Astrocyte (in vitro differentiated cells and primary cell): ENCODE measurements around the gene BMF. TPM values are rescaled to one million over a fixed set of nuclear protein-coding genes. Genes with fewer than 3 reads are reported as not detected.
A peak's percentile ranks its signal among the peaks of the same experiment; 100 is the strongest.

Experiments
- DNase-seq: peaks from one replicate; pipeline ENCODE4 v3.0.0-alpha.2; 2010; ENCODE audit warnings: low read depth
- FAIRE-seq: peaks from 2 replicates; lab custom pipeline; 2011; peaks lifted over from hg19 to GRCh38; lab: Jason Lieb, UNC
- H2AFZ ChIP-seq: 2 replicates; pipeline ENCODE4 v1.6.0; 2012; ENCODE audit warnings: low read depth, low read length, inconsistent platforms
- H3K27ac ChIP-seq: 2 replicates; pipeline ENCODE4 v1.5.1; 2011; ENCODE audit warnings: low read depth, low read length, inconsistent platforms
- H3K27me3 ChIP-seq: 2 replicates; pipeline ENCODE4 v1.6.0; 2011; ENCODE audit warnings: low read length, inconsistent platforms; ENCODE audit not compliant: insufficient read depth
- H3K36me3 ChIP-seq: 2 replicates; pipeline ENCODE4 v1.5.1; 2011; ENCODE audit warnings: low read length, inconsistent platforms; ENCODE audit not compliant: insufficient read depth
- H3K4me1 ChIP-seq: 2 replicates; pipeline ENCODE4 v1.5.1; 2011; ENCODE audit warnings: low read length, inconsistent platforms; ENCODE audit not compliant: insufficient read depth
- H3K4me2 ChIP-seq: 2 replicates; pipeline ENCODE4 v1.6.0; 2012; ENCODE audit warnings: low read length, inconsistent platforms
- H3K4me3 ChIP-seq: 2 replicates; pipeline ENCODE4 v1.5.1; 2011; ENCODE audit warnings: low read depth, mild to moderate bottlenecking, low read length, inconsistent platforms; ENCODE audit not compliant: insufficient read depth
- H3K79me2 ChIP-seq: 2 replicates; pipeline ENCODE4 v1.6.0; 2012; ENCODE audit warnings: mild to moderate bottlenecking, low read length, inconsistent platforms; ENCODE audit not compliant: insufficient read depth
- H3K9ac ChIP-seq: 2 replicates; pipeline ENCODE4 v1.6.0; 2012; ENCODE audit warnings: mild to moderate bottlenecking, low read length, inconsistent platforms
- H3K9me3 ChIP-seq: 2 replicates; pipeline ENCODE4 v1.5.1; 2012; ENCODE audit warnings: low read depth, mild to moderate bottlenecking, low read length, inconsistent platforms; ENCODE audit not compliant: insufficient read depth
- H4K20me1 ChIP-seq: 2 replicates; pipeline ENCODE4 v1.6.0; 2012; ENCODE audit warnings: low read length, inconsistent platforms; ENCODE audit not compliant: insufficient read depth
- H3K27ac Mint-ChIP-seq: one replicate; pipeline ENCODE4 v1.8.0; 2021; ENCODE audit warnings: mild to moderate bottlenecking, mixed read lengths; ENCODE audit not compliant: unreplicated experiment
- H3K27me3 Mint-ChIP-seq: one replicate; pipeline ENCODE4 v1.8.0; 2021; ENCODE audit warnings: low read depth, mixed read lengths; ENCODE audit not compliant: unreplicated experiment
- H3K36me3 Mint-ChIP-seq: one replicate; pipeline ENCODE4 v1.8.0; 2021; ENCODE audit warnings: low read depth, mixed read lengths; ENCODE audit not compliant: unreplicated experiment
- H3K4me1 Mint-ChIP-seq: one replicate; pipeline ENCODE4 v1.8.0; 2021; ENCODE audit warnings: low read depth, mixed read lengths; ENCODE audit not compliant: unreplicated experiment
- H3K4me3 Mint-ChIP-seq: one replicate; pipeline ENCODE4 v1.8.0; 2021; ENCODE audit warnings: mild to moderate bottlenecking, moderate library complexity, mixed read lengths; ENCODE audit not compliant: unreplicated experiment
- H3K9me3 Mint-ChIP-seq: one replicate; pipeline ENCODE4 v1.8.0; 2021; ENCODE audit warnings: mild to moderate bottlenecking, mixed read lengths; ENCODE audit not compliant: unreplicated experiment
- CTCF ChIP-seq: IDR thresholded peaks from 2 replicates; pipeline ENCODE4 v1.5.1; 2011; ENCODE audit warnings: low read depth, mild to moderate bottlenecking, inconsistent platforms, low read length, moderate library complexity; ENCODE audit not compliant: insufficient read depth
- EZH2 ChIP-seq: IDR thresholded peaks from 2 replicates; pipeline ENCODE4 v1.6.1; 2012; ENCODE audit warnings: mild to moderate bottlenecking, low read length, inconsistent platforms; ENCODE audit not compliant: insufficient read depth
- total RNA-seq: library from RNA; stranded (reverse); gene quantifications from 2 replicates; pipeline ENCODE4 v1.2.1, GENCODE V29; 2021

Gene BMF
- total RNA-seq, 1 donor from 2014 or later: 31.8 TPM

GRCh38 chr15:40151499-40151898 lies 42.8 kb upstream of the BMF start:
- Histone ChIP-seq H4K20me1 (no peaks in the 10 kb centered on the region), H3K27me3 (no peaks in the 10 kb centered on the region), H2AFZ (no peak overlapping the region), H3K36me3 (no peaks in the 10 kb centered on the region), H3K4me1 (peaks cover 10% of the 10 kb centered on the region), H3K9ac (no peak overlapping the region), H3K9me3 (no peaks in the 10 kb centered on the region), H3K4me3 (no peak overlapping the region), H3K79me2 (no peaks in the 10 kb centered on the region), H3K4me2 (no peak overlapping the region), H3K27ac (no peak overlapping the region)
- no peak overlapping the region for H3K4me3 Mint-ChIP-seq
- no peak for TF ChIP-seq EZH2
- TF ChIP-seq CTCF: no peak
- H3K36me3 Mint-ChIP-seq: no peaks in the 10 kb centered on the region
- FAIRE-seq: no peak
- peaks cover 13% of the 10 kb centered on the region for H3K27me3 Mint-ChIP-seq
- H3K27ac Mint-ChIP-seq: no peak overlapping the region
- no peaks in the 10 kb centered on the region for H3K9me3 Mint-ChIP-seq
- no peak for DNase-seq
- H3K4me1 Mint-ChIP-seq: peaks cover 7% of the 10 kb centered on the region

- no peaks in the 10 kb centered on the region for H3K9me3 ChIP-seq
- no peak overlapping the region for H3K4me3 ChIP-seq
- H2AFZ ChIP-seq: peak overlapping the region; percentile 21
- Mint-ChIP-seq H3K27me3 (peaks cover 6% of the 10 kb centered on the region), H3K9me3 (no peaks in the 10 kb centered on the region), H3K27ac (no peak overlapping the region), H3K36me3 (no peaks in the 10 kb centered on the region), H3K4me3 (no peak overlapping the region), H3K4me1 (peaks cover 16% of the 10 kb centered on the region)
- no peaks in the 10 kb centered on the region for H3K27me3 ChIP-seq
- peak; percentile 53 for DNase-seq
- no peak for TF ChIP-seq CTCF
- TF ChIP-seq EZH2: no peak
- no peaks in the 10 kb centered on the region for H4K20me1 ChIP-seq
- FAIRE-seq: no peak
- H3K9ac ChIP-seq: no peak overlapping the region
- H3K4me2 ChIP-seq: no peak overlapping the region
- H3K27ac ChIP-seq: no peak overlapping the region
- peaks cover 16% of the 10 kb centered on the region for H3K4me1 ChIP-seq
- H3K79me2 ChIP-seq: no peaks in the 10 kb centered on the region
- H3K36me3 ChIP-seq: no peaks in the 10 kb centered on the region
Observed at GRCh38 chr15:40150163-40150925, 41.7 kb upstream of the BMF start.

GRCh38 chr15:40149339-40149738 lies 40.7 kb upstream of the BMF start:
- TF ChIP-seq CTCF: no peak
- no peak for TF ChIP-seq EZH2
- H3K4me3 ChIP-seq: no peak overlapping the region
- no peak for FAIRE-seq
- H3K4me2 ChIP-seq: no peak overlapping the region
- no peak overlapping the region for H3K4me3 Mint-ChIP-seq
- H3K9ac ChIP-seq: no peak overlapping the region
- H3K27me3 ChIP-seq: no peaks in the 10 kb centered on the region
- H3K27ac ChIP-seq: no peak overlapping the region
- peaks cover 16% of the 10 kb centered on the region for H3K4me1 ChIP-seq
- H3K9me3 ChIP-seq: no peaks in the 10 kb centered on the region
- no peak overlapping the region for H2AFZ ChIP-seq
- no peaks in the 10 kb centered on the region for H3K36me3 ChIP-seq
- H3K9me3 Mint-ChIP-seq: no peaks in the 10 kb centered on the region
- no peaks in the 10 kb centered on the region for H3K36me3 Mint-ChIP-seq
- no peak for DNase-seq
- no peaks in the 10 kb centered on the region for H3K27me3 Mint-ChIP-seq
- H3K27ac Mint-ChIP-seq: no peak overlapping the region
- peaks cover 16% of the 10 kb centered on the region for H3K4me1 Mint-ChIP-seq
- no peaks in the 10 kb centered on the region for H4K20me1 ChIP-seq
- no peaks in the 10 kb centered on the region for H3K79me2 ChIP-seq
